Mesothelial cell of epicardium (in vitro differentiated cells): ENCODE results near the gene POU5F2. TPM values are rescaled to one million over a fixed set of nuclear protein-coding genes. Genes with fewer than 3 reads are reported as not detected.

Experiments used
- DNase-seq, 2 experiments: peaks; one replicate each; pipeline ENCODE4 v3.0.0; 2021; ENCODE audit warnings: low spot score in 2 of 2; ENCODE audit not compliant: unreplicated experiment in 2 of 2
- H3K27ac Mint-ChIP-seq: 2 replicates; pipeline ENCODE4 v1.8.0; 2021; ENCODE audit warnings: mixed read lengths
- H3K27me3 Mint-ChIP-seq: 2 replicates; pipeline ENCODE4 v1.8.0; 2021; ENCODE audit warnings: low read depth, mixed read lengths
- H3K36me3 Mint-ChIP-seq: 2 replicates; pipeline ENCODE4 v1.8.0; 2021; ENCODE audit warnings: mixed read lengths
- H3K4me1 Mint-ChIP-seq: 2 replicates; pipeline ENCODE4 v1.8.0; 2021; ENCODE audit warnings: mixed read lengths
- H3K4me3 Mint-ChIP-seq: 2 replicates; pipeline ENCODE4 v1.8.0; 2021; ENCODE audit warnings: mild to moderate bottlenecking, moderate library complexity, mixed read lengths
- H3K9me3 Mint-ChIP-seq: 2 replicates; pipeline ENCODE4 v1.8.0; 2021; ENCODE audit warnings: mixed read lengths
- total RNA-seq: library from RNA; stranded (reverse); gene quantifications from 3 replicates; pipeline ENCODE4 v1.2.1, GENCODE V29; 2021
- TF ChIP-seq, protein P1 (sequence below): fragments of 200-600 bp; sonication (generic); IDR thresholded peaks from one replicate; pipeline ENCODE4 v1.5.0; 2021; ENCODE audit warnings: antibody characterized with exemption; ENCODE audit not compliant: unreplicated experiment

POU5F2 gene
- total RNA-seq, 1 donor from 2014 or later, result 1.9 TPM

DNA sequence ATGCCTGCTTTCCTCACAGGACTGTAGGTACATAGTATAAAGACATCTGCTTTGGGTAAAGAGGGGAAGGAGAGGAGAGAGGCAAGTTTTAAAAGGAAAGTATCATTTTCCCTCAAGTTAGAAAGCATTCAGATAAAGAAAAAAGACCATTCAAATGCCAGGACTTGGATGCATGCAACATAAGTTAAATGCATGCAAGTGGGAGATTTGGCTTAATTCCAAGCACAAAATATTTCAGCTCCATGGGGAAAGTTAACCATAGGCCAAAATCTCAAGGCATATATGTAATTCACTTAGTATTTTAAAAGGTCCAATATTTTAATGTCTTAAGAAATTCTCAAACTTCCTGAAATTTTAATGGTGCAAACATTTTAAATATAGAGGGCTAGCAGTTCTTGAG, 36.4 kb downstream of the POU5F2 start:
- Mint-ChIP-seq H3K9me3 (no peaks in the 10 kb centered on the region), H3K4me3 (no peak overlapping the region), H3K36me3 (no peaks in the 10 kb centered on the region), H3K27ac (peak overlapping the region; percentile 28), H3K4me1 (peaks cover 18% of the 10 kb centered on the region), H3K27me3 (no peaks in the 10 kb centered on the region)
- no peak for DNase-seq
- TF ChIP-seq, protein P1, sequence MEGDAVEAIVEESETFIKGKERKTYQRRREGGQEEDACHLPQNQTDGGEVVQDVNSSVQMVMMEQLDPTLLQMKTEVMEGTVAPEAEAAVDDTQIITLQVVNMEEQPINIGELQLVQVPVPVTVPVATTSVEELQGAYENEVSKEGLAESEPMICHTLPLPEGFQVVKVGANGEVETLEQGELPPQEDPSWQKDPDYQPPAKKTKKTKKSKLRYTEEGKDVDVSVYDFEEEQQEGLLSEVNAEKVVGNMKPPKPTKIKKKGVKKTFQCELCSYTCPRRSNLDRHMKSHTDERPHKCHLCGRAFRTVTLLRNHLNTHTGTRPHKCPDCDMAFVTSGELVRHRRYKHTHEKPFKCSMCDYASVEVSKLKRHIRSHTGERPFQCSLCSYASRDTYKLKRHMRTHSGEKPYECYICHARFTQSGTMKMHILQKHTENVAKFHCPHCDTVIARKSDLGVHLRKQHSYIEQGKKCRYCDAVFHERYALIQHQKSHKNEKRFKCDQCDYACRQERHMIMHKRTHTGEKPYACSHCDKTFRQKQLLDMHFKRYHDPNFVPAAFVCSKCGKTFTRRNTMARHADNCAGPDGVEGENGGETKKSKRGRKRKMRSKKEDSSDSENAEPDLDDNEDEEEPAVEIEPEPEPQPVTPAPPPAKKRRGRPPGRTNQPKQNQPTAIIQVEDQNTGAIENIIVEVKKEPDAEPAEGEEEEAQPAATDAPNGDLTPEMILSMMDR, result no peak

DNA sequence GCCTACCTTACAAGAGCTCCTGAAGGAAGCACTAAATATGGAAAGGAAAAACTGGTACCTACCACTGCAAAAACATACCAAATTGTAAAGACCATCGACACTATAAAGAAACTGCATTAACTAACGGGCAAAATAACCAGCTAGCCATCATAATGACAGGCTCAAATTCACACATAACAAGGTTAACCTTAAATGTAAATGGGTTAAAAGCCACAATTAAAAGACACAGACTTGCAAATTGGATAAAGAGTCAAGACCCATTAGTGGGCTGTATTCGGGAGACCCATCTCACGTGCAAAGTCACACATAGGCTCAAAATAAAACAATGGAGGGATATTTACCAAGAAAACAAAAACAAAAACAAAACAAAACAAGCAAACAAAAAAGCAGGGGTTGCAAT, 49.4 kb downstream of the POU5F2 start:
- H3K27ac Mint-ChIP-seq, result no peak overlapping the region
- H3K27me3 Mint-ChIP-seq, result no peaks in the 10 kb centered on the region
- no peak for DNase-seq
- H3K4me1 Mint-ChIP-seq, result no peaks in the 10 kb centered on the region
- TF ChIP-seq, protein P1, result no peak
- H3K9me3 Mint-ChIP-seq, result peaks cover 48% of the 10 kb centered on the region
- H3K36me3 Mint-ChIP-seq, result peaks cover 30% of the 10 kb centered on the region
- H3K4me3 Mint-ChIP-seq, result no peak overlapping the region

Other genes starting within 250 kb of the POU5F2 start
- gene NR2F1-AS1, start 160.4 kb downstream of the POU5F2 start, total RNA-seq, result 11.9 to 13.6 TPM (median 13.4 TPM) in 3 replicates
- gene NR2F1, start 158.4 kb downstream of the POU5F2 start, total RNA-seq, result 19.7 to 21.4 TPM (median 20.3 TPM) in 3 replicates